GM18511 (cell line): ENCODE data around the gene PRKCZ.

ENCODE experiments used
- ATAC-seq: cut with Tn5 transposase; IDR thresholded peaks from one replicate; pipeline ENCODE4 v1.9.1; 2021; ENCODE audit warnings: mild to moderate bottlenecking, moderate library complexity; ENCODE audit not compliant: unreplicated experiment

The PRKCZ gene

GRCh38 chr1:2172012-2172411 is 121.8 kb downstream of the PRKCZ start:
- ATAC-seq, result no peak

GRCh38 chr1:2172551-2173146 is 122.4 kb downstream of the PRKCZ start:
- no peak for ATAC-seq

- ATAC-seq, result no peak
These were observed 123.5 kb downstream of the PRKCZ start for GRCh38 chr1:2173546-2174347.

- ATAC-seq, result no peak
These were observed 124.3 kb downstream of the PRKCZ start for GRCh38 chr1:2174348-2175054.

- no peak for ATAC-seq
These were observed 124.8 kb downstream of the PRKCZ start for GRCh38 chr1:2175055-2175414.

- no peak for ATAC-seq
These were observed 125.7 kb downstream of the PRKCZ start for GRCh38 chr1:2175681-2176454.

- no peak for ATAC-seq
These were observed 126.4 kb downstream of the PRKCZ start for GRCh38 chr1:2176615-2177014.

- ATAC-seq, result no peak
These were observed 127.3 kb downstream of the PRKCZ start for GRCh38 chr1:2177541-2177940.

- no peak for ATAC-seq
These were observed 127.8 kb downstream of the PRKCZ start for GRCh38 chr1:2177946-2178538.

- ATAC-seq, result no peak
These were observed 128.7 kb downstream of the PRKCZ start for GRCh38 chr1:2178875-2179274.

- no peak for ATAC-seq
These were observed 129.2 kb downstream of the PRKCZ start for GRCh38 chr1:2179283-2180013.

- no peak for ATAC-seq
These were observed 130.4 kb downstream of the PRKCZ start for GRCh38 chr1:2180297-2181245.

GRCh38 chr1:2181271-2181670 is 131.1 kb downstream of the PRKCZ start:
- no peak for ATAC-seq

GRCh38 chr1:2181752-2182151 is 131.5 kb downstream of the PRKCZ start:
- no peak for ATAC-seq

- ATAC-seq, result no peak
These were observed 132.2 kb downstream of the PRKCZ start for GRCh38 chr1:2182376-2182775.

GRCh38 chr1:2183937-2184334 is 133.7 kb downstream of the PRKCZ start:
- no peak for ATAC-seq

- no peak for ATAC-seq
These were observed 134.3 kb downstream of the PRKCZ start for GRCh38 chr1:2184531-2184930.

GRCh38 chr1:2184934-2185333 is 134.7 kb downstream of the PRKCZ start:
- ATAC-seq, result no peak
